IMR-90 (cell line): ENCODE results near the gene RASL10A.

Experiments
- CTCF ChIP-seq: conservative IDR thresholded peaks from 2 replicates; pipeline ENCODE4 v1.5.1; 2012; ENCODE audit warnings: mild to moderate bottlenecking, low read depth, low read length, improper control_type of control experiment
- POLR2A ChIP-seq: IDR thresholded peaks from 2 replicates; pipeline ENCODE4 v1.6.1; 2012; ENCODE audit warnings: mild to moderate bottlenecking, low read depth, low read length

- TF ChIP-seq POLR2A (no peak), CTCF (no peak)
Observed at GRCh38 chr22:29334696-29335344, 19.3 kb upstream of the RASL10A start.
